Mucosa of rectum (tissue), 2 donors: ENCODE measurements around the gene ACSM2A.
"Not testable (repeated sequence)": the region's sequence is repeated elsewhere in the genome, so short reads cannot be mapped to it uniquely, and the experiment has no call there.

Experiments
- H3K27ac ChIP-seq, 2 donors: one replicate each; pipeline ENCODE4 v1.7.0; 2013; ENCODE audit warnings: inconsistent platforms in 2 of 2, low read depth in 2 of 2, low read length in 2 of 2
- H3K27me3 ChIP-seq, 2 donors: one replicate each; pipeline ENCODE4 v1.7.0; 2013; ENCODE audit warnings: low read length in 2 of 2; ENCODE audit not compliant: control insufficient read depth in 2 of 2, insufficient read depth in 2 of 2
- H3K36me3 ChIP-seq, 2 donors: one replicate each; pipeline ENCODE4 v1.7.0; 2013; ENCODE audit warnings: low read length in 2 of 2; ENCODE audit not compliant: control insufficient read depth in 2 of 2, insufficient read depth in 2 of 2
- H3K4me1 ChIP-seq, 2 donors: one replicate each; pipeline ENCODE4 v1.7.0; 2013; ENCODE audit warnings: low read length in 2 of 2, mild to moderate bottlenecking in 1 of 2; ENCODE audit not compliant: control insufficient read depth in 2 of 2, insufficient read depth in 2 of 2
- H3K4me3 ChIP-seq, 2 donors: one replicate each; pipeline ENCODE4 v1.7.0; 2013; ENCODE audit warnings: low read length in 2 of 2
- H3K9ac ChIP-seq, 2 donors: one replicate each; pipeline ENCODE4 v1.7.0; 2013; ENCODE audit warnings: low read length in 2 of 2, low read depth in 1 of 2, mild to moderate bottlenecking in 1 of 2
- H3K9me3 ChIP-seq, 2 donors: one replicate each; pipeline ENCODE4 v1.7.0; 2013; ENCODE audit warnings: low read length in 2 of 2; ENCODE audit not compliant: control insufficient read depth in 2 of 2
- donor health status: healthy.
- donor health status: Normal muscosa, but diverticular disease.

Gene ACSM2A

GRCh38 chr16:20536669-20537068 lies 85.3 kb downstream of the ACSM2A start:
- H3K9ac ChIP-seq, H3K4me1 ChIP-seq, H3K27me3 ChIP-seq, H3K36me3 ChIP-seq, H3K27ac ChIP-seq, H3K9me3 ChIP-seq, H3K4me3 ChIP-seq: not testable (repeated sequence)
